Fibroblast of lung (primary cell): Measurements from ENCODE around the gene CCDC74B.

Experiments used
- CTCF ChIP-seq, 2 donors: IDR thresholded peaks in 1 of 2; conservative IDR thresholded peaks in 1 of 2; 1 replicate in 1 of 2; 2 replicates in 1 of 2; pipeline ENCODE4 v1.5.1; 2011 to 2012; ENCODE audit warnings: low read length in 2 of 2, control low read depth in 1 of 2, inconsistent platforms in 1 of 2, low read depth in 1 of 2, mild to moderate bottlenecking in 1 of 2
- EZH2 ChIP-seq: IDR thresholded peaks from 2 replicates; pipeline ENCODE4 v1.5.1; 2012; ENCODE audit warnings: low read length, control low read depth, mild to moderate bottlenecking; ENCODE audit errors: missing control alignments

GRCh38 chr2:130186391-130186790 lies 41.5 kb upstream of the CCDC74B start:
- TF ChIP-seq CTCF (conservative IDR thresholded peaks at IDR 0.05 in 1 of 2, IDR thresholded peaks at IDR 0.05 in 1 of 2; ENCODE audit: low read depth in 1 of 2, low read length in 2 of 2) (no peak), EZH2 (no peak)
